K562 (cell line): ENCODE measurements around the gene EDN2. TPM values are rescaled to one million over a fixed set of nuclear protein-coding genes. Genes with fewer than 3 reads are reported as not detected.

ENCODE experiments used
- HDAC2 ChIP-seq: fragments of 450-650 bp; IDR thresholded peaks from 2 replicates; pipeline ENCODE4 v1.6.1; 2016; ENCODE audit warnings: mild to moderate bottlenecking
- RBFOX2 ChIP-seq: fragments of 200-400 bp; formaldehyde crosslinking; IDR thresholded peaks from 2 replicates; pipeline ENCODE4 v1.6.1; 2017; ENCODE audit warnings: low read depth, mild to moderate bottlenecking, low read length, moderate library complexity
- RCOR1 ChIP-seq, 2 experiments: IDR thresholded peaks; 2 replicates each; pipeline ENCODE4 v1.6.1; 2012; ENCODE audit warnings: low read depth in 2 of 2, low read length in 2 of 2, borderline replicate concordance in 1 of 2, improper control_type of control experiment in 1 of 2
- SIN3B ChIP-seq: fragments of 450-650 bp; IDR thresholded peaks from 2 replicates; pipeline ENCODE4 v1.6.1; 2017; ENCODE audit warnings: low read depth, mild to moderate bottlenecking, moderate library complexity
- ZC3H8 ChIP-seq: fragments of 450-650 bp; IDR thresholded peaks from 2 replicates; pipeline ENCODE4 v1.6.1; 2017
- polyA plus RNA-seq, 8 experiments: library from polyadenylated mRNA; depleted of rRNA in 4 of 8; stranded (reverse) in 5 of 8; unstranded in 3 of 8; fragments of >200 nt; fragmentation: Nextera tagmentation in 2 of 8; fragmentation: Illumina TruSeq in 1 of 8; extraction: Ambion mirVana in 2 of 8; extraction: Trizol in 1 of 8; gene quantifications; 2 replicates each; pipeline versions ENCODE4 v1.2.1 to v1.2.3, GENCODE V29; 2011 to 2014; ENCODE audit warnings: inconsistent platforms in 1 of 8, missing spikeins in 1 of 8
- total RNA-seq, 7 experiments: library from RNA; depleted of rRNA in 6 of 7; stranded (reverse); fragments of >200 nt in 6 of 7; fragmentation: Illumina TruSeq in 2 of 7; extraction: Trizol in 2 of 7; gene quantifications; 2 replicates each; pipeline versions ENCODE4 v1.2.1 to v1.2.3, GENCODE V29; 2011 to 2021; ENCODE audit warnings: low replicate concordance in 1 of 7
- TF ChIP-seq, protein P1 (sequence below): fragments of 450-650 bp; IDR thresholded peaks from 2 replicates; pipeline ENCODE4 v1.6.1; 2016; ENCODE audit warnings: low read depth
- TF ChIP-seq, protein P2 (sequence below): sonication (generic); formaldehyde crosslinking; IDR thresholded peaks from 2 replicates; pipeline ENCODE4 v1.8.0; 2022; ENCODE audit warnings: mild to moderate bottlenecking, missing genetic modification reagents
- TF ChIP-seq, protein P3 (sequence below): sonication (generic); formaldehyde crosslinking; IDR thresholded peaks from 2 replicates; pipeline ENCODE4 v1.8.1; 2023; ENCODE audit warnings: missing genetic modification reagents, mild to moderate bottlenecking, borderline replicate concordance

Gene EDN2
- total and polyA plus RNA-seq, 9 of the 15 experiments (the other 6 are each of a cell fraction or from before 2014, with no cell fraction given): not detected

DNA sequence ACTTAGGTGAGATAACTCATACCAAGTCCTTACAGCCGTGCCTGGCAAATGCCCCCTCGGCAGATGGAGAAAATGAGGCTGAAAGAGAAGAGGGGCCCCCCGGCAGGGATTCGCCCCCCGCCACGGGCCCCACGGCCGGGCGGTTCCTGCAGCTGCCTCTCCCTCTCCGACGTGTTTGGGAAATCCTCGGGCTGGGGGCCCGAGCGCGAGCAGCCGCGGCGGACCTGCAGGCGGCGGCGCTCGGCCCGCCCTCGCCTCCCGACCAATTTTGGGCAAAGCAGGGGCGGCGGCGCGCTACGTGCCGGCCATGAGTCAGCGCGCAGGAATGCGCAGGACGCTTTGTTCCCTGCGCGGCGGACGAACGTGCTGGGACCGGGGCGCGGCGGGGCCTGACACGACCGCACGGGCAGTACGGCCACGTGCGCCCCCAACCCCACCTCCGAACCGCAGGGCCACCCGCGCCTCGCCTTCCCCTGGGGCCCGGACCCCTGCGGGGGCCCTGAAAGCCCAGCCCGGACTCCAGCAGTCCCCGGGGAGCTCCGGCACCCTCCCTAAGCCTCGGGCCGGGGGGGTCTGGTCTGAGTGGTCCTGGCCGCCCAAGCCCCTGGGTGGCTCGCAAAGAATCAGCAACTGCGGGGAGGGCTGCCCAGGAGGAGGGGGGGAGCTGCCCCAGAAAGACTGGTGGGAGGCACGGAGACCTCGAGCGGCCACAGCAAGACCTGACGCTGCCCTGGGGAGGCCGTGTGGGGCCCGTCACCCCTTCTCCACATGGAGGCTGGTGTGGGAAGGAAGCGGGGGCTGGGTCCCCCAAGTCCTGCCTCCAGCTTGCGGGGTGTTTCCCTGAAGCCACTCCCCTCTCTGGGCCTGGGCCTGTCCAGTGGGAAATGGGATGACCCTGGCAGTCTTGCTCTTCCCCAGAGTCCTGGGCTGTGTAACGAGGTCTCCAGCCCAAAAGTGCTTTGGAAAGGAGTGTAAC lies 11.9 kb upstream of the EDN2 start (continued):
- TF ChIP-seq, protein P1, sequence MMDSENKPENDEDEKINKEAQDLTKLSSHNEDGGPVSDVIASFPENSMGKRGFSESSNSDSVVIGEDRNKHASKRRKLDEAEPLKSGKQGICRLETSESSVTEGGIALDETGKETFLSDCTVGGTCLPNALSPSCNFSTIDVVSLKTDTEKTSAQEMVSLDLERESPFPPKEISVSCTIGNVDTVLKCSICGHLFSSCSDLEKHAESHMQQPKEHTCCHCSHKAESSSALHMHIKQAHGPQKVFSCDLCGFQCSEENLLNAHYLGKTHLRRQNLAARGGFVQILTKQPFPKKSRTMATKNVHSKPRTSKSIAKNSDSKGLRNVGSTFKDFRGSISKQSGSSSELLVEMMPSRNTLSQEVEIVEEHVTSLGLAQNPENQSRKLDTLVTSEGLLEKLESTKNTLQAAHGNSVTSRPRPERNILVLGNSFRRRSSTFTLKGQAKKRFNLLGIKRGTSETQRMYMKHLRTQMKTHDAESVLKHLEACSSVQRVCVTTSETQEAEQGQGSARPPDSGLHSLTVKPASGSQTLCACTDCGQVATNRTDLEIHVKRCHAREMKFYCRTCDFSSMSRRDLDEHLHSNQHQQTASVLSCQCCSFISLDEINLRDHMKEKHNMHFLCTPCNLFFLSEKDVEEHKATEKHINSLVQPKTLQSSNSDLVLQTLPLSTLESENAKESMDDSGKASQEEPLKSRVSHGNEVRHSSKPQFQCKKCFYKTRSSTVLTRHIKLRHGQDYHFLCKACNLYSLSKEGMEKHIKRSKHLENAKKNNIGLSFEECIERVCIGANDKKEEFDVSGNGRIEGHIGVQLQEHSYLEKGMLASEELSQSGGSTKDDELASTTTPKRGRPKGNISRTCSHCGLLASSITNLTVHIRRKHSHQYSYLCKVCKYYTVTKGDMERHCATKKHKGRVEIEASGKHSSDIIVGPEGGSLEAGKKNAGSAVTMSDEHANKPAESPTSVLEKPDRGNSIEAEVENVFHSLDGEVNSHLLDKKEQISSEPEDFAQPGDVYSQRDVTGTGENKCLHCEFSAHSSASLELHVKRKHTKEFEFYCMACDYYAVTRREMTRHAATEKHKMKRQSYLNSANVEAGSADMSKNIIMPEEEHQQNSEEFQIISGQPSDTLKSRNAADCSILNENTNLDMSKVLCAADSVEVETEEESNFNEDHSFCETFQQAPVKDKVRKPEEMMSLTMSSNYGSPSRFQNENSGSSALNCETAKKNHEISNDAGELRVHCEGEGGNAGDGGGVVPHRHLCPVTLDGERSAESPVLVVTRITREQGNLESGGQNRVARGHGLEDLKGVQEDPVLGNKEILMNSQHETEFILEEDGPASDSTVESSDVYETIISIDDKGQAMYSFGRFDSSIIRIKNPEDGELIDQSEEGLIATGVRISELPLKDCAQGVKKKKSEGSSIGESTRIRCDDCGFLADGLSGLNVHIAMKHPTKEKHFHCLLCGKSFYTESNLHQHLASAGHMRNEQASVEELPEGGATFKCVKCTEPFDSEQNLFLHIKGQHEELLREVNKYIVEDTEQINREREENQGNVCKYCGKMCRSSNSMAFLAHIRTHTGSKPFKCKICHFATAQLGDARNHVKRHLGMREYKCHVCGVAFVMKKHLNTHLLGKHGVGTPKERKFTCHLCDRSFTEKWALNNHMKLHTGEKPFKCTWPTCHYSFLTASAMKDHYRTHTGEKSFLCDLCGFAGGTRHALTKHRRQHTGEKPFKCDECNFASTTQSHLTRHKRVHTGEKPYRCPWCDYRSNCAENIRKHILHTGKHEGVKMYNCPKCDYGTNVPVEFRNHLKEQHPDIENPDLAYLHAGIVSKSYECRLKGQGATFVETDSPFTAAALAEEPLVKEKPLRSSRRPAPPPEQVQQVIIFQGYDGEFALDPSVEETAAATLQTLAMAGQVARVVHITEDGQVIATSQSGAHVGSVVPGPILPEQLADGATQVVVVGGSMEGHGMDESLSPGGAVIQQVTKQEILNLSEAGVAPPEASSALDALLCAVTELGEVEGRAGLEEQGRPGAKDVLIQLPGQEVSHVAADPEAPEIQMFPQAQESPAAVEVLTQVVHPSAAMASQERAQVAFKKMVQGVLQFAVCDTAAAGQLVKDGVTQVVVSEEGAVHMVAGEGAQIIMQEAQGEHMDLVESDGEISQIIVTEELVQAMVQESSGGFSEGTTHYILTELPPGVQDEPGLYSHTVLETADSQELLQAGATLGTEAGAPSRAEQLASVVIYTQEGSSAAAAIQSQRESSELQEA: no peak
- TF ChIP-seq RCOR1 (IDR thresholded peaks at IDR 0.05; ENCODE audit: borderline replicate concordance in 1 of 2, low read depth in 2 of 2, low read length in 2 of 2) (peak in 1 of 2 experiments; percentile 52; a peak in 1 of 4 replicates), HDAC2 (no peak), ZC3H8 (no peak), SIN3B (peak; percentile 34; the same call in 1 of the 2 replicates), RBFOX2 (peak; percentile 77)
- TF ChIP-seq, protein P2, sequence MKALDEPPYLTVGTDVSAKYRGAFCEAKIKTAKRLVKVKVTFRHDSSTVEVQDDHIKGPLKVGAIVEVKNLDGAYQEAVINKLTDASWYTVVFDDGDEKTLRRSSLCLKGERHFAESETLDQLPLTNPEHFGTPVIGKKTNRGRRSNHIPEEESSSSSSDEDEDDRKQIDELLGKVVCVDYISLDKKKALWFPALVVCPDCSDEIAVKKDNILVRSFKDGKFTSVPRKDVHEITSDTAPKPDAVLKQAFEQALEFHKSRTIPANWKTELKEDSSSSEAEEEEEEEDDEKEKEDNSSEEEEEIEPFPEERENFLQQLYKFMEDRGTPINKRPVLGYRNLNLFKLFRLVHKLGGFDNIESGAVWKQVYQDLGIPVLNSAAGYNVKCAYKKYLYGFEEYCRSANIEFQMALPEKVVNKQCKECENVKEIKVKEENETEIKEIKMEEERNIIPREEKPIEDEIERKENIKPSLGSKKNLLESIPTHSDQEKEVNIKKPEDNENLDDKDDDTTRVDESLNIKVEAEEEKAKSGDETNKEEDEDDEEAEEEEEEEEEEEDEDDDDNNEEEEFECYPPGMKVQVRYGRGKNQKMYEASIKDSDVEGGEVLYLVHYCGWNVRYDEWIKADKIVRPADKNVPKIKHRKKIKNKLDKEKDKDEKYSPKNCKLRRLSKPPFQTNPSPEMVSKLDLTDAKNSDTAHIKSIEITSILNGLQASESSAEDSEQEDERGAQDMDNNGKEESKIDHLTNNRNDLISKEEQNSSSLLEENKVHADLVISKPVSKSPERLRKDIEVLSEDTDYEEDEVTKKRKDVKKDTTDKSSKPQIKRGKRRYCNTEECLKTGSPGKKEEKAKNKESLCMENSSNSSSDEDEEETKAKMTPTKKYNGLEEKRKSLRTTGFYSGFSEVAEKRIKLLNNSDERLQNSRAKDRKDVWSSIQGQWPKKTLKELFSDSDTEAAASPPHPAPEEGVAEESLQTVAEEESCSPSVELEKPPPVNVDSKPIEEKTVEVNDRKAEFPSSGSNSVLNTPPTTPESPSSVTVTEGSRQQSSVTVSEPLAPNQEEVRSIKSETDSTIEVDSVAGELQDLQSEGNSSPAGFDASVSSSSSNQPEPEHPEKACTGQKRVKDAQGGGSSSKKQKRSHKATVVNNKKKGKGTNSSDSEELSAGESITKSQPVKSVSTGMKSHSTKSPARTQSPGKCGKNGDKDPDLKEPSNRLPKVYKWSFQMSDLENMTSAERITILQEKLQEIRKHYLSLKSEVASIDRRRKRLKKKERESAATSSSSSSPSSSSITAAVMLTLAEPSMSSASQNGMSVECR (CRISPR knock-in tag): no peak; the same call in 1 of the 2 replicates
- TF ChIP-seq, protein P3, sequence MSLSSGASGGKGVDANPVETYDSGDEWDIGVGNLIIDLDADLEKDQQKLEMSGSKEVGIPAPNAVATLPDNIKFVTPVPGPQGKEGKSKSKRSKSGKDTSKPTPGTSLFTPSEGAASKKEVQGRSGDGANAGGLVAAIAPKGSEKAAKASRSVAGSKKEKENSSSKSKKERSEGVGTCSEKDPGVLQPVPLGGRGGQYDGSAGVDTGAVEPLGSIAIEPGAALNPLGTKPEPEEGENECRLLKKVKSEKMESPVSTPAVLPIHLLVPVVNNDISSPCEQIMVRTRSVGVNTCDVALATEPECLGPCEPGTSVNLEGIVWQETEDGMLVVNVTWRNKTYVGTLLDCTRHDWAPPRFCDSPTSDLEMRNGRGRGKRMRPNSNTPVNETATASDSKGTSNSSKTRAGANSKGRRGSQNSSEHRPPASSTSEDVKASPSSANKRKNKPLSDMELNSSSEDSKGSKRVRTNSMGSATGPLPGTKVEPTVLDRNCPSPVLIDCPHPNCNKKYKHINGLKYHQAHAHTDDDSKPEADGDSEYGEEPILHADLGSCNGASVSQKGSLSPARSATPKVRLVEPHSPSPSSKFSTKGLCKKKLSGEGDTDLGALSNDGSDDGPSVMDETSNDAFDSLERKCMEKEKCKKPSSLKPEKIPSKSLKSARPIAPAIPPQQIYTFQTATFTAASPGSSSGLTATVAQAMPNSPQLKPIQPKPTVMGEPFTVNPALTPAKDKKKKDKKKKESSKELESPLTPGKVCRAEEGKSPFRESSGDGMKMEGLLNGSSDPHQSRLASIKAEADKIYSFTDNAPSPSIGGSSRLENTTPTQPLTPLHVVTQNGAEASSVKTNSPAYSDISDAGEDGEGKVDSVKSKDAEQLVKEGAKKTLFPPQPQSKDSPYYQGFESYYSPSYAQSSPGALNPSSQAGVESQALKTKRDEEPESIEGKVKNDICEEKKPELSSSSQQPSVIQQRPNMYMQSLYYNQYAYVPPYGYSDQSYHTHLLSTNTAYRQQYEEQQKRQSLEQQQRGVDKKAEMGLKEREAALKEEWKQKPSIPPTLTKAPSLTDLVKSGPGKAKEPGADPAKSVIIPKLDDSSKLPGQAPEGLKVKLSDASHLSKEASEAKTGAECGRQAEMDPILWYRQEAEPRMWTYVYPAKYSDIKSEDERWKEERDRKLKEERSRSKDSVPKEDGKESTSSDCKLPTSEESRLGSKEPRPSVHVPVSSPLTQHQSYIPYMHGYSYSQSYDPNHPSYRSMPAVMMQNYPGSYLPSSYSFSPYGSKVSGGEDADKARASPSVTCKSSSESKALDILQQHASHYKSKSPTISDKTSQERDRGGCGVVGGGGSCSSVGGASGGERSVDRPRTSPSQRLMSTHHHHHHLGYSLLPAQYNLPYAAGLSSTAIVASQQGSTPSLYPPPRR (CRISPR knock-in tag): no peak
